ENCODE results near the gene CCDC85C.

CCDC85C gene

GRCh38 chr14:99507860-99508640, 96.0 kb downstream of the CCDC85C start:
- TF ChIP-seq ZFX (IDR thresholded peaks at IDR 0.05; ENCODE audit: borderline replicate concordance): no peak

DNA sequence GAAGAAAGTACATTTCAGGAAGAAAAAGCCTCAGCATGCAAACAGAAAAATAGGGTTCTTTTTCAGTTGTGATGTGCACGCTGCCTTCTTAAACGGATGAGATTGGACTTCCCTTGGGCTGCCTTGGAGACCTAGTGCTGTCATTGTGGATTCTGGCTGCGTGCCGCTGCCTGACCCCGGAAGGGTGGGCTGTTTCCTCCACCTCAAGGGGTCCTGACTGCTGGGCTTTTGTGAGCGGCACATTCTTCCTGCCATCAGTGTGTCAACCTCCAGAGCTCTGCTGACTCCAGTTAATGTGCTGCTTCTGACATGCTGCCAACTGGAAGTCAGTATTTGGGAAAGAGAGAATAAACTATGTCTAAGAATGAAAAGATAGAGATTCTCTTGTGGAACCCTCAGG, 97.7 kb downstream of the CCDC85C start:
- TF ChIP-seq, protein P1, sequence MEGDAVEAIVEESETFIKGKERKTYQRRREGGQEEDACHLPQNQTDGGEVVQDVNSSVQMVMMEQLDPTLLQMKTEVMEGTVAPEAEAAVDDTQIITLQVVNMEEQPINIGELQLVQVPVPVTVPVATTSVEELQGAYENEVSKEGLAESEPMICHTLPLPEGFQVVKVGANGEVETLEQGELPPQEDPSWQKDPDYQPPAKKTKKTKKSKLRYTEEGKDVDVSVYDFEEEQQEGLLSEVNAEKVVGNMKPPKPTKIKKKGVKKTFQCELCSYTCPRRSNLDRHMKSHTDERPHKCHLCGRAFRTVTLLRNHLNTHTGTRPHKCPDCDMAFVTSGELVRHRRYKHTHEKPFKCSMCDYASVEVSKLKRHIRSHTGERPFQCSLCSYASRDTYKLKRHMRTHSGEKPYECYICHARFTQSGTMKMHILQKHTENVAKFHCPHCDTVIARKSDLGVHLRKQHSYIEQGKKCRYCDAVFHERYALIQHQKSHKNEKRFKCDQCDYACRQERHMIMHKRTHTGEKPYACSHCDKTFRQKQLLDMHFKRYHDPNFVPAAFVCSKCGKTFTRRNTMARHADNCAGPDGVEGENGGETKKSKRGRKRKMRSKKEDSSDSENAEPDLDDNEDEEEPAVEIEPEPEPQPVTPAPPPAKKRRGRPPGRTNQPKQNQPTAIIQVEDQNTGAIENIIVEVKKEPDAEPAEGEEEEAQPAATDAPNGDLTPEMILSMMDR (IDR thresholded peaks at IDR 0.05): no peak
- no peak for TF ChIP-seq ZFX (IDR thresholded peaks at IDR 0.05; ENCODE audit: borderline replicate concordance)
- H3K27ac ChIP-seq: no peak overlapping the region

More at GRCh38 chr14:99507860-99508640, 96.0 kb downstream of the CCDC85C start:
- no peak overlapping the region for H3K27ac ChIP-seq

DNA sequence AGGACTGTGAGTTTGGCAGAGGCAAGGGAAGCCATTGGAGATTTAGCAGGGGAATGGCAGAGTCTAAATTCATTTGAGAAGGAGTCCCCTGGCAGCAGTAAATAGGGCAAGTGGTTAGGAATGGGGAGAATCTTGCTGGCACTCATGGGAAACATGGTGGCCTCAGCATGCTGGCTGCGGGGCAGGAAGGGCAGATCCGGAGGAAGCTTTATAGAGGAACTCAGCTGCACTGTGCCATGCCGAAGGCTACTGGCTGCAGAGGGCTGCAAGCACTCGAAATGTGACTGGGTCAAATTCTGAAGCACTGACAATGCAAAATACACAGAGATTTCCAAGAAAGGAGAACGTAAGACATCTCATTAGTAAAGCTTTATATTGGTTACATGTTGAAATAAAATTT, 98.9 kb downstream of the CCDC85C start:
- no peak for TF ChIP-seq ZFX (IDR thresholded peaks at IDR 0.05; ENCODE audit: borderline replicate concordance)
- TF ChIP-seq, protein P1 (IDR thresholded peaks at IDR 0.05): no peak

DNA sequence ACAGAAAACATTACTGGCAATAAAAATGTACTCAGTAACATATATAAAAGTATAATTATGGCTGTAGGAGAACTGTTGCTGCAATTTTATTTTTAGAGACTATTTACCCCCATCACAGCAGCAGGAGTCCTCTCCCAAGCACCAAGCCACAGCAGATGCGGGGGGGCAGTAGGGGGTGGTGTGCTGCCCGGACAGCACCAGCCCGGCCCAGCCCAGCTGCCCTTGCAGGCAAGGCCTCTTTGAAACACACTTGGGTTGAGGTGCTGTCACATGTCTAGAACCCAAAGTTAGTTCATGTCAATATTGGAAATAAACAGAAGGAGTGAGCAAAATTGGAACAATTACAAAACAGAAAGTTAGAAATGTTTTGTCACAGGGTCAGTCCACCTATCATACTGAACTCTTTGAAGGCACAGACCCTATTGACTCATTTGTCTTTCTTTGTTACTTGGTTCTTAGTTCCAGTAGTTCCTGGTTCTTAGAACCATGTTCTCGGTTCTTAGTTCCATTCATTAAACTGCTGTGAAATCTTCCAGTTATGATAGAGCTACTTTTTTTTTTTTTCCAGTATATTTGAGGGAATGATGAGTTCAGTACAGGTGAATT, 100.1 kb downstream of the CCDC85C start:
- H3K27ac ChIP-seq: no peak overlapping the region

More for the DNA sequence above, 98.9 kb downstream of the CCDC85C start:
- no peak overlapping the region for H3K27ac ChIP-seq

GRCh38 chr14:99502989-99503421, 101.0 kb downstream of the CCDC85C start:
- H3K27ac ChIP-seq: no peak overlapping the region
- TF ChIP-seq, protein P1 (IDR thresholded peaks at IDR 0.05): no peak
- TF ChIP-seq ZFX (IDR thresholded peaks at IDR 0.05; ENCODE audit: borderline replicate concordance): no peak

More for the DNA sequence above, 100.1 kb downstream of the CCDC85C start:
- TF ChIP-seq ZFX (IDR thresholded peaks at IDR 0.05; ENCODE audit: borderline replicate concordance): no peak
- TF ChIP-seq, protein P1 (IDR thresholded peaks at IDR 0.05): no peak

- TF ChIP-seq, protein P1 (IDR thresholded peaks at IDR 0.05): no peak
- TF ChIP-seq ZFX (IDR thresholded peaks at IDR 0.05; ENCODE audit: borderline replicate concordance): no peak
- no peak overlapping the region for H3K27ac ChIP-seq
Measured at GRCh38 chr14:99497894-99498293, 106.1 kb downstream of the CCDC85C start.

DNA sequence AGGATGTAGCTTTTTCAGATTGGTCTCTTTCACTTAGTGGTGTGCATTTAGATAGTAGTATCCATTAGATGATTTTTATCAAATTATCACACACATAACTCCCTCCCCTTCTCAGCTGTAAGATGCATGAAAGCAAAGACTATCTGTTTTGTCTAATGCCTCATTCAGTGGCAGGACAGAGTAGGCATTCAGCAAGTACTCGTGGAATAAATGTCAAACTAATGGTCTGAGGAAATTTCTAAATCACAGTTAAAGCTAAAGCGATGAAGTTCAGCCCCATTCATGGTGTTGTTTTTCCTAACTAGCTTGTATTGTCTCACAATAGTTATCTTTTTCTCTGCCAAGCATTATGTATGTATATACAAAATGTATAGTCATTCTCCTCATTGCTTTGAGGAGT, 106.7 kb downstream of the CCDC85C start:
- TF ChIP-seq ZFX (IDR thresholded peaks at IDR 0.05; ENCODE audit: borderline replicate concordance): no peak
- TF ChIP-seq, protein P1 (IDR thresholded peaks at IDR 0.05): no peak

More for the DNA sequence above, 106.7 kb downstream of the CCDC85C start:
- no peak overlapping the region for H3K27ac ChIP-seq
